Right atrium auricular region (tissue), 2 donors: ENCODE measurements around the gene EEIG2. TPM values are rescaled to one million over a fixed set of nuclear protein-coding genes. Genes with fewer than 3 reads are reported as not detected.

Experiments
- DNase-seq: peaks from one replicate; pipeline ENCODE4 v3.0.0-alpha.2; 2019; ENCODE audit warnings: low spot score
- H3K27ac ChIP-seq, 2 donors: fragments of 200-600 bp; sonication (generic); 1 replicate in 1 of 2; 2 replicates in 1 of 2; pipeline ENCODE4 v1.5.1; 2016 to 2019
- H3K27me3 ChIP-seq, 2 donors: fragments of 200-600 bp; sonication (generic); one replicate each; pipeline versions ENCODE4 v1.5.1 to v1.6.0; 2017 to 2019
- H3K36me3 ChIP-seq: fragments of 200-600 bp; sonication (generic); one replicate; pipeline ENCODE4 v1.5.1; 2016
- H3K4me1 ChIP-seq, 2 donors: fragments of 200-600 bp; sonication (generic); one replicate each; pipeline versions ENCODE4 v1.5.1 to v1.6.0; 2017 to 2019
- H3K4me3 ChIP-seq, 2 donors: fragments of 200-600 bp; sonication (generic); 1 replicate in 1 of 2; 2 replicates in 1 of 2; pipeline ENCODE4 v1.5.1; 2017 to 2019; ENCODE audit warnings: mild to moderate bottlenecking in 1 of 2, moderate library complexity in 1 of 2
- H3K9me3 ChIP-seq, 2 donors: fragments of 200-600 bp; sonication (generic); one replicate each; pipeline ENCODE4 v1.5.1; 2019
- CTCF ChIP-seq, 2 donors: fragments of 200-600 bp; sonication (generic); IDR thresholded peaks; one replicate each; pipeline ENCODE4 v1.5.1; 2019; ENCODE audit warnings: antibody characterized with exemption in 2 of 2
- total RNA-seq, 2 donors: library from RNA; depleted of rRNA; stranded (reverse); fragments of >200 nt; gene quantifications; one replicate each; pipeline ENCODE4 v1.1.0, GENCODE V29; 2016

EEIG2 gene
- total RNA-seq, 2 donors from 2014 or later: 6.1 to 7.4 TPM

- no peak for DNase-seq
- Histone ChIP-seq H3K27me3 (no peaks in the 10 kb centered on the region), H3K27ac (no peak overlapping the region), H3K4me3 (no peak overlapping the region), H3K9me3 (no peaks in the 10 kb centered on the region), H3K4me1 (peaks cover 0 to 17% of the 10 kb centered on the region in 2 donors), H3K36me3 (no peaks in the 10 kb centered on the region)
- TF ChIP-seq CTCF (IDR thresholded peaks at IDR 0.05): peak in 1 of 2 donors; percentile 50
Observed at GRCh38 chr1:108561689-108562326, 1.9 kb downstream of the EEIG2 start.

GRCh38 chr1:108563808-108564207 lies 3.9 kb downstream of the EEIG2 start:
- Histone ChIP-seq H3K27me3 (no peaks in the 10 kb centered on the region), H3K4me3 (no peak overlapping the region), H3K9me3 (no peaks in the 10 kb centered on the region), H3K36me3 (no peaks in the 10 kb centered on the region), H3K4me1 (peaks cover 0 to 17% of the 10 kb centered on the region in 2 donors), H3K27ac (no peak overlapping the region)
- no peak for DNase-seq
- TF ChIP-seq CTCF (IDR thresholded peaks at IDR 0.05): no peak

GRCh38 chr1:108565081-108565480 lies 5.2 kb downstream of the EEIG2 start:
- Histone ChIP-seq H3K27ac (no peak overlapping the region), H3K36me3 (no peaks in the 10 kb centered on the region), H3K9me3 (no peaks in the 10 kb centered on the region), H3K4me3 (no peak overlapping the region), H3K27me3 (no peaks in the 10 kb centered on the region), H3K4me1 (peaks cover 0 to 17% of the 10 kb centered on the region in 2 donors)
- TF ChIP-seq CTCF (IDR thresholded peaks at IDR 0.05): no peak
- DNase-seq: no peak

- Histone ChIP-seq H3K4me1 (peaks cover 0 to 16% of the 10 kb centered on the region in 2 donors), H3K27me3 (no peaks in the 10 kb centered on the region), H3K36me3 (no peaks in the 10 kb centered on the region), H3K4me3 (no peak overlapping the region), H3K9me3 (no peaks in the 10 kb centered on the region), H3K27ac (no peak overlapping the region)
- DNase-seq: no peak
- TF ChIP-seq CTCF (IDR thresholded peaks at IDR 0.05): no peak
Observed at GRCh38 chr1:108565512-108565911, 5.6 kb downstream of the EEIG2 start.

- Histone ChIP-seq H3K9me3 (no peaks in the 10 kb centered on the region), H3K36me3 (no peaks in the 10 kb centered on the region), H3K27me3 (no peaks in the 10 kb centered on the region), H3K4me3 (no peak overlapping the region), H3K4me1 (no peaks in the 10 kb centered on the region), H3K27ac (no peak overlapping the region)
- TF ChIP-seq CTCF (IDR thresholded peaks at IDR 0.05): no peak
- DNase-seq: no peak
Observed at GRCh38 chr1:108568589-108568988, 8.7 kb downstream of the EEIG2 start.
